NB4 (cell line): ENCODE data around the gene CTNND2.

ENCODE experiments used
- DNase-seq: peaks from one replicate; pipeline ENCODE4 v3.0.0; 2010; ENCODE audit warnings: low read depth
- H3K4me3 ChIP-seq: one replicate; pipeline ENCODE4 v1.5.1; 2011; ENCODE audit warnings: mild to moderate bottlenecking, low read depth, low read length, moderate library complexity
- CTCF ChIP-seq: IDR thresholded peaks from one replicate; pipeline ENCODE4 v1.5.1; 2012; ENCODE audit warnings: low read depth, low read length
- MAX ChIP-seq: IDR thresholded peaks from 2 replicates; pipeline ENCODE4 v1.6.1; 2011; ENCODE audit warnings: low read depth, low read length
- MYC ChIP-seq: IDR thresholded peaks from 2 replicates; pipeline ENCODE4 v1.6.1; 2011; ENCODE audit warnings: low read depth, low read length
- POLR2A ChIP-seq: IDR thresholded peaks from 2 replicates; pipeline ENCODE4 v1.6.1; 2011; ENCODE audit warnings: mild to moderate bottlenecking; ENCODE audit not compliant: insufficient read length; ENCODE audit errors: extremely low read depth

Gene CTNND2

GRCh38 chr5:10932426-10932825 lies 971.8 kb downstream of the CTNND2 start:
- TF ChIP-seq MYC (no peak), MAX (no peak), POLR2A (no peak), CTCF (no peak)
- no peak overlapping the region for H3K4me3 ChIP-seq
- DNase-seq: no peak

GRCh38 chr5:10927608-10928007 lies 976.6 kb downstream of the CTNND2 start:
- TF ChIP-seq MYC (no peak), CTCF (no peak), MAX (no peak), POLR2A (no peak)
- H3K4me3 ChIP-seq: no peak overlapping the region
- no peak for DNase-seq

- no peak for DNase-seq
- H3K4me3 ChIP-seq: no peak overlapping the region
- no peak for TF ChIP-seq CTCF
- no peak for TF ChIP-seq POLR2A
These were observed 980.9 kb downstream of the CTNND2 start for GRCh38 chr5:10923310-10923709.
